Measurements from ENCODE around the gene SELP. TPM values are rescaled to one million over a fixed set of nuclear protein-coding genes. Genes with fewer than 3 reads are reported as not detected.

SELP gene
- total RNA-seq, 1 experiment from 2014 or later: not detected

DNA sequence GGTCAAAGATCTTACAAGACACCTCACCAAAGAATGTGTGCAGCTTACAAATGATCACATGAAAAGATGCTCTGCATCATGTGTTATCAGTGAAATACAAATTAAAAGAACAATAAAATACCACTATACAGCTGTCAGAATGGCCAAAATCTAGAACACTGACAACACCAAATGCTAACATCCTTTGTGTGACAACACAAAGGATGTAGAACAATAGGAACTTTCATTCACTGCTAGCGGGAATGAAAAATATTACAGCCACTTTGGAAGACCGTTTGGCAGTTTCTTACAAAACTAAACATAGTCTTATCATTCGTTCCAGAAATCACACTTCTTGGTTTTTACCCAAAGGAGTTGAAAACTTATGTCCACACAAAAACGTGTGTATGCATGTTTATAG lies 20.6 kb upstream of the SELP start:
- no peak overlapping the region for H2BK15ac ChIP-seq (ENCODE audit: low read depth, low read length)
- H3K56ac ChIP-seq (ENCODE audit: insufficient read length, low read depth, low read length): no peak overlapping the region
- Mint-ChIP-seq H3K4me1 (0 out of 4 replicates have a peak, but pooled peaks cover 0 to 6% of the 10 kb centered on the region in 2 experiments), H3K36me3 (ENCODE audit: insufficient read depth in 1 of 3, low read depth in 3 of 3) (no peaks in the 10 kb centered on the region), H3K4me3 (no peak overlapping the region), H3K27ac (no peak overlapping the region), H3K27me3 (ENCODE audit: low read depth) (no peaks in the 10 kb centered on the region; the same call in 1 of the 2 replicates), H3K9me3 (no peaks in the 10 kb centered on the region)
- TF ChIP-seq, protein P1, sequence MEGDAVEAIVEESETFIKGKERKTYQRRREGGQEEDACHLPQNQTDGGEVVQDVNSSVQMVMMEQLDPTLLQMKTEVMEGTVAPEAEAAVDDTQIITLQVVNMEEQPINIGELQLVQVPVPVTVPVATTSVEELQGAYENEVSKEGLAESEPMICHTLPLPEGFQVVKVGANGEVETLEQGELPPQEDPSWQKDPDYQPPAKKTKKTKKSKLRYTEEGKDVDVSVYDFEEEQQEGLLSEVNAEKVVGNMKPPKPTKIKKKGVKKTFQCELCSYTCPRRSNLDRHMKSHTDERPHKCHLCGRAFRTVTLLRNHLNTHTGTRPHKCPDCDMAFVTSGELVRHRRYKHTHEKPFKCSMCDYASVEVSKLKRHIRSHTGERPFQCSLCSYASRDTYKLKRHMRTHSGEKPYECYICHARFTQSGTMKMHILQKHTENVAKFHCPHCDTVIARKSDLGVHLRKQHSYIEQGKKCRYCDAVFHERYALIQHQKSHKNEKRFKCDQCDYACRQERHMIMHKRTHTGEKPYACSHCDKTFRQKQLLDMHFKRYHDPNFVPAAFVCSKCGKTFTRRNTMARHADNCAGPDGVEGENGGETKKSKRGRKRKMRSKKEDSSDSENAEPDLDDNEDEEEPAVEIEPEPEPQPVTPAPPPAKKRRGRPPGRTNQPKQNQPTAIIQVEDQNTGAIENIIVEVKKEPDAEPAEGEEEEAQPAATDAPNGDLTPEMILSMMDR (conservative IDR thresholded peaks at IDR 0.05): no peak
- no peak overlapping the region for H3K18ac ChIP-seq (ENCODE audit: insufficient read length, low read depth, low read length)
- no peak overlapping the region for H2AK5ac ChIP-seq (ENCODE audit: insufficient read length, low read length)
- no peak overlapping the region for H3T11ph ChIP-seq (ENCODE audit: low read length)
- H3K9ac ChIP-seq (ENCODE audit: extremely low read depth, insufficient read length, low read length): no peak overlapping the region
- H4K8ac ChIP-seq (replicated peaks; ENCODE audit: insufficient read length, low read depth, low read length): no peak overlapping the region
- H3K23me2 ChIP-seq (ENCODE audit: insufficient read length, low read depth, low read length, poor library complexity, severe bottlenecking): no peaks in the 10 kb centered on the region
- H4K5ac ChIP-seq (ENCODE audit: insufficient read length, low read depth, low read length): no peak overlapping the region
- no peak overlapping the region for H2BK5ac ChIP-seq (ENCODE audit: insufficient read length, low read length)
- H3K4me2 ChIP-seq (ENCODE audit: insufficient read depth, insufficient read length, low read length): no peak overlapping the region
- H3K23ac ChIP-seq (ENCODE audit: insufficient read length, low read depth, low read length): no peak overlapping the region
- H2AFZ ChIP-seq (ENCODE audit: low read length): no peak overlapping the region
- no peaks in the 10 kb centered on the region for H3K79me2 ChIP-seq (ENCODE audit: insufficient read depth, low read length)
- no peaks in the 10 kb centered on the region for H3K4me1 ChIP-seq (ENCODE audit: insufficient read depth, low read length)
- no peaks in the 10 kb centered on the region for H3K9me3 ChIP-seq (ENCODE audit: control insufficient read depth, low read depth, low read length)
- H2BK12ac ChIP-seq (ENCODE audit: insufficient read length, low read depth, low read length): no peak overlapping the region
- no peak overlapping the region for H3K27ac ChIP-seq (ENCODE audit: insufficient read length, low read depth, low read length)
- no peak overlapping the region for H3K4ac ChIP-seq (ENCODE audit: low read depth, low read length)
- H2BK20ac ChIP-seq (ENCODE audit: low read depth, low read length, poor library complexity, severe bottlenecking): no peak overlapping the region
- no peak overlapping the region for H4K91ac ChIP-seq (ENCODE audit: insufficient read length, low read depth, low read length)
- no peaks in the 10 kb centered on the region for H4K20me1 ChIP-seq (ENCODE audit: control insufficient read depth, insufficient read depth, insufficient read length)
- H3K14ac ChIP-seq (ENCODE audit: insufficient read depth, low read length): no peak overlapping the region
- H2BK120ac ChIP-seq (ENCODE audit: low read depth, low read length, poor library complexity, severe bottlenecking): no peak overlapping the region
- no peak for DNase-seq
- no peaks in the 10 kb centered on the region for H3K27me3 ChIP-seq (ENCODE audit: insufficient read depth, low read length)
- H3K79me1 ChIP-seq (ENCODE audit: insufficient read depth, low read depth, low read length, poor library complexity, severe bottlenecking): no peaks in the 10 kb centered on the region
- no CpG with 5 or more reads among the region's 4 CpGs for WGBS (ENCODE audit: extremely low coverage, insufficient read length, low lambda C conversion rate)

Data from H9 (cell line).